Type B pancreatic cell (in vitro differentiated cells): ENCODE data around the gene SIPA1L3. TPM values are rescaled to one million over a fixed set of nuclear protein-coding genes. Genes with fewer than 3 reads are reported as not detected.

Source experiments
- DNase-seq: peaks from one replicate; pipeline ENCODE4 v3.0.0; 2021; ENCODE audit warnings: mixed read lengths; ENCODE audit not compliant: unreplicated experiment; ENCODE audit errors: extremely low spot score
- H3K27ac Mint-ChIP-seq: 2 replicates; pipeline ENCODE4 v1.8.0; 2021; ENCODE audit warnings: mild to moderate bottlenecking, mixed read lengths
- H3K27me3 Mint-ChIP-seq: 2 replicates; pipeline ENCODE4 v1.8.0; 2021; ENCODE audit warnings: mixed read lengths
- H3K36me3 Mint-ChIP-seq: 2 replicates; pipeline ENCODE4 v1.8.0; 2021; ENCODE audit warnings: mixed read lengths
- H3K4me1 Mint-ChIP-seq: one replicate; pipeline ENCODE4 v1.8.0; 2021; ENCODE audit warnings: mixed read lengths; ENCODE audit not compliant: unreplicated experiment
- H3K4me3 Mint-ChIP-seq: 2 replicates; pipeline ENCODE4 v1.8.0; 2021; ENCODE audit warnings: mild to moderate bottlenecking, mixed read lengths
- H3K9me3 Mint-ChIP-seq: 2 replicates; pipeline ENCODE4 v1.8.0; 2021; ENCODE audit warnings: mixed read lengths
- CTCF ChIP-seq: fragments of 200-600 bp; sonication (generic); conservative IDR thresholded peaks from 2 replicates; pipeline ENCODE4 v1.5.0; 2021; ENCODE audit warnings: antibody characterized with exemption, mild to moderate bottlenecking
- total RNA-seq: library from RNA; stranded (reverse); gene quantifications from 2 replicates; pipeline ENCODE4 v1.2.1, GENCODE V29; 2021; ENCODE audit warnings: low replicate concordance

SIPA1L3 gene
- total RNA-seq, 1 donor from 2014 or later, result 53.7 TPM

DNA sequence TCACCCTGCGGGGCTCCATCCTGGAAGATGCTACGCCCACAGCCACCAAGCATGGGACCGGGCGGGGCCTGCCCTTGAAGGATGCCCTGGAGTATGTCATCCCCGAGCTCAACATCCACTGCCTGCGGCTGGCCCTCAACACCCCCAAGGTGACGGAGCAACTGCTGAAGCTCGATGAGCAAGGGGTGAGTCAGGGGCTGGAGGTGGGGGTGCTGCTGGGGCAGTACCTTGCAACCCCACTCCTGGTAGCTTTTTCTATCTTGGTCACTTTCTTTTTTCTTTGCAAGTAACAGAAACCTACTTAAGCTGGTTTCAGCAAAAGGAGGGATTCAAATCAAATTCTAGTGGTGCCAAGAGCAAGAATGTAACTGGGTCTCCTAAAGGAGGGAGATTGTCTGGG, 193.0 kb downstream of the SIPA1L3 start:
- no peaks in the 10 kb centered on the region for H3K9me3 Mint-ChIP-seq
- no peak for TF ChIP-seq CTCF
- H3K4me1 Mint-ChIP-seq, result peaks cover 5% of the 10 kb centered on the region

DNA sequence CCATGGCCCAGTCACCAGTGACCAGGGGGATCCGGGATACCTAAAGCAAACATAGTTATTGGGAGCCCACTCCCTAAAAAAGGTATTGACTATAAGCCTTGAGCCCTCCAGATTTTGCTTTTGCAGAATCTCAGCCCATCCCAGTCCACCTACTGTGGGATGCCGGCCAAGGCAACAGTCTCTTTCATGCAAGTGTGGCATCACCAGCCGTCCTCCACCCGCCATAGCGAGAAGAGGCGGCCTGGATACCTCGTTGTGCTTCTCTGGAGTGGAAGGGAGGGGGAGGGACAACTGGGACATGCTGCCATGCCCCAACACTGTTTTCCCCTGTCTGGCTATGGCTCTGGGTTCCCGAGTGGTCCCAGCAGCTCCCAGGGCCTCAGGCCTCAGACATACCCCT, 193.6 kb downstream of the SIPA1L3 start:
- peaks cover 18% of the 10 kb centered on the region for H3K36me3 Mint-ChIP-seq
- H3K9me3 Mint-ChIP-seq, result no peaks in the 10 kb centered on the region
- DNase-seq, result no peak
- no peak overlapping the region for H3K4me3 Mint-ChIP-seq
- peaks cover 4% of the 10 kb centered on the region for H3K4me1 Mint-ChIP-seq
- TF ChIP-seq CTCF, result no peak
- H3K27me3 Mint-ChIP-seq, result no peaks in the 10 kb centered on the region
- H3K27ac Mint-ChIP-seq, result no peak overlapping the region

More for the DNA sequence above, 193.0 kb downstream of the SIPA1L3 start:
- no peak overlapping the region for H3K4me3 Mint-ChIP-seq
- no peak overlapping the region for H3K27ac Mint-ChIP-seq
- H3K36me3 Mint-ChIP-seq, result peaks cover 16% of the 10 kb centered on the region
- H3K27me3 Mint-ChIP-seq, result no peaks in the 10 kb centered on the region
- DNase-seq, result no peak

DNA sequence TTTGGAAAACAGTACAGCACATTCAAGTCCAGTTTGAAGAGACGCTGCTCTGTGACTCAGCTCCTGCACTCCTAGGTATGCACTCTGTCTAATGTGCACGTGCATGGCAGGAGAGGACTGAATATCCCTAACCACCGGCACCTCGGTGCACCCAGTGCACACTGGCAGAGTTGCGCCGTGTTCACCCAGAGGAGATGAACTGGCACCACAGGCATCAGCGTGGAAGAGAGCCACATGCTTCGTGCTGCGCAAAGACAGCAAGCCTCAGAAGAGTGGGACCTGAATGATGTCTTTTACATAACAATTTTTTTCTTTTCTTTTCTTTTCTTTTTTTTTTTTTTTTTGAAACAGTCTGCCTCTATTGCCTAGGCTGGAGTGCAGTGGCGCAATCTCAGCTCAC, 194.7 kb downstream of the SIPA1L3 start:
- Mint-ChIP-seq H3K36me3 (peaks cover 19% of the 10 kb centered on the region), H3K27ac (no peak overlapping the region), H3K4me1 (no peaks in the 10 kb centered on the region), H3K4me3 (no peak overlapping the region), H3K27me3 (no peaks in the 10 kb centered on the region), H3K9me3 (no peaks in the 10 kb centered on the region)
- TF ChIP-seq CTCF, result no peak
- DNase-seq, result no peak

GRCh38 chr19:38105574-38105973, 198.6 kb downstream of the SIPA1L3 start:
- no peak overlapping the region for H3K27ac Mint-ChIP-seq
- DNase-seq, result no peak
- H3K4me3 Mint-ChIP-seq, result no peak overlapping the region
- H3K27me3 Mint-ChIP-seq, result no peaks in the 10 kb centered on the region
- H3K4me1 Mint-ChIP-seq, result no peaks in the 10 kb centered on the region
- peaks cover 23% of the 10 kb centered on the region for H3K36me3 Mint-ChIP-seq
- H3K9me3 Mint-ChIP-seq, result no peaks in the 10 kb centered on the region
- no peak for TF ChIP-seq CTCF

DNA sequence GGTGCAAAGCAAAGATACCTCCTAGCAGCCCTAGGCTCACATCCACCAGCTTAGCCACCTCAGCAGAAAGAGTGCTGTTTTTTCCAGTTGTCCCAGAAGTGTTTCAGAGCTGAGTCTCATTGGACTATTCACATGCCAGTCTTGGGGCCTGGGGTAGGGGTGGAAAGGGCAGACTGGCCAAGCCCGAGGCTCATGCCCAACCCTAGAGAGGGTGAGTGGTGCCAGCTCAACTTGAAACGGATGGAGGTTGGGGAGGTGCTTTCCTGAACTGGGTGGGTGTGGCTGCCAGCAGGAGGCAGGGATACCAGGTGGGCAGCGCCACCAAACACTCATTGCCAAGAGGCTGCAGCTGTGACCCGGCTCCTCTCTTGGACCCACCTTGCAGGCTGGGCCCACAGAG, 200.1 kb downstream of the SIPA1L3 start:
- no peaks in the 10 kb centered on the region for H3K4me1 Mint-ChIP-seq
- no peaks in the 10 kb centered on the region for H3K27me3 Mint-ChIP-seq
- no peak overlapping the region for H3K4me3 Mint-ChIP-seq
- peaks cover 30% of the 10 kb centered on the region for H3K36me3 Mint-ChIP-seq
- no peak for DNase-seq
- H3K27ac Mint-ChIP-seq, result no peak overlapping the region
- TF ChIP-seq CTCF, result no peak
- no peaks in the 10 kb centered on the region for H3K9me3 Mint-ChIP-seq

DNA sequence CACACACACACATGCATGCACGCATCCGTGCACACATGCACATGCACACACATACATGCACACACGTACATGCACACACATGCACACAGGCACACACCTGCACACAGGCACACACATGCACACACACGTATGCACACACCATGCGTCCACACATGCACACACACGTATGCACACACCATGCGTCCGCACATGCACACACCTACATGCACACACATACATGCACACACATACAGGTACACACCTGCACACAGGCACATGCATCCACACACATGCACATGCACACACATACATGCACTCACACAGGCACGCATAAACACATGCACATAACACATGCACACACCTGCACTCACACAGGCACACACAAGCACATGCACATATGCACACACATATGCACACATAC, 204.9 kb downstream of the SIPA1L3 start:
- Mint-ChIP-seq H3K27ac (no peak overlapping the region), H3K36me3 (peaks cover 31% of the 10 kb centered on the region), H3K4me3 (no peak overlapping the region), H3K27me3 (no peaks in the 10 kb centered on the region), H3K9me3 (no peaks in the 10 kb centered on the region), H3K4me1 (no peaks in the 10 kb centered on the region)
- TF ChIP-seq CTCF, result no peak
- DNase-seq, result no peak
